Neural progenitor cell (in vitro differentiated cells): ENCODE measurements around the gene THRB.

Experiments used
- CTCF ChIP-seq: fragments of 200-600 bp; sonication (generic); IDR thresholded peaks from 2 replicates; pipeline ENCODE4 v1.5.1; 2017; ENCODE audit warnings: antibody characterized with exemption, mild to moderate bottlenecking
- EZH2 ChIP-seq: fragments of 200-600 bp; sonication (generic); IDR thresholded peaks from 2 replicates; pipeline ENCODE4 v1.6.1; 2017; ENCODE audit warnings: antibody characterized with exemption, mild to moderate bottlenecking, moderate library complexity

GRCh38 chr3:24428481-24428880 is 66.2 kb downstream of the THRB start:
- TF ChIP-seq CTCF (no peak), EZH2 (no peak)
